Activated CD4-positive, alpha-beta T cell treated with anti-CD3 and anti-CD28 coated beads for 24 hours (primary cell): ENCODE measurements around the gene OR10P1.

Experiments used
- DNase-seq, 2 donors: peaks; one replicate each; pipeline ENCODE4 v3.0.0-alpha.2; 2020; ENCODE audit warnings: low read depth in 2 of 2

Gene OR10P1

GRCh38 chr12:55651299-55651683 is 14.6 kb downstream of the OR10P1 start:
- DNase-seq: no peak

GRCh38 chr12:55652352-55652751 is 15.7 kb downstream of the OR10P1 start:
- DNase-seq: no peak

GRCh38 chr12:55653031-55653430 is 16.3 kb downstream of the OR10P1 start:
- DNase-seq: no peak

- DNase-seq: no peak
These were observed 18.0 kb downstream of the OR10P1 start for GRCh38 chr12:55654511-55655214.

- no peak for DNase-seq
These were observed 20.5 kb downstream of the OR10P1 start for GRCh38 chr12:55657212-55657611.

- DNase-seq: no peak
These were observed 21.5 kb downstream of the OR10P1 start for GRCh38 chr12:55658212-55658611.

- no peak for DNase-seq
These were observed 22.1 kb downstream of the OR10P1 start for GRCh38 chr12:55658635-55659391.

GRCh38 chr12:55659486-55660385 is 23.0 kb downstream of the OR10P1 start:
- DNase-seq: no peak

GRCh38 chr12:55663391-55663790 is 26.7 kb downstream of the OR10P1 start:
- DNase-seq: no peak

GRCh38 chr12:55664826-55665225 is 28.1 kb downstream of the OR10P1 start:
- no peak for DNase-seq

GRCh38 chr12:55666508-55666907 is 29.8 kb downstream of the OR10P1 start:
- DNase-seq: no peak

GRCh38 chr12:55670276-55670675 is 33.6 kb downstream of the OR10P1 start:
- DNase-seq: no peak

GRCh38 chr12:55671746-55672145 is 35.1 kb downstream of the OR10P1 start:
- no peak for DNase-seq

GRCh38 chr12:55673638-55674037 is 36.9 kb downstream of the OR10P1 start:
- DNase-seq: no peak

- DNase-seq: no peak
These were observed 39.0 kb downstream of the OR10P1 start for GRCh38 chr12:55675666-55676065.

GRCh38 chr12:55676707-55677106 is 40.0 kb downstream of the OR10P1 start:
- no peak for DNase-seq

- no peak for DNase-seq
These were observed 43.0 kb downstream of the OR10P1 start for GRCh38 chr12:55679691-55680090.

- DNase-seq: no peak
These were observed 44.7 kb downstream of the OR10P1 start for GRCh38 chr12:55681142-55682077.

- DNase-seq: no peak
These were observed 45.5 kb downstream of the OR10P1 start for GRCh38 chr12:55682087-55682796.

GRCh38 chr12:55683676-55684075 is 47.0 kb downstream of the OR10P1 start:
- no peak for DNase-seq
